CD4-positive, alpha-beta T cell treated with Interleukin-6 at 100 ng/mL for 8 hours (primary cell): ENCODE measurements around the gene TRMT11.
A peak's percentile ranks its signal among the peaks of the same experiment; 100 is the strongest.
"Not testable (repeated sequence)": the region's sequence is repeated elsewhere in the genome, so short reads cannot be mapped to it uniquely, and the experiment has no call there.

Experiments used
- DNase-seq: peaks from one replicate; pipeline ENCODE4 v3.0.0-alpha.2; 2020; ENCODE audit warnings: mixed read lengths, low spot score

Gene TRMT11

DNA sequence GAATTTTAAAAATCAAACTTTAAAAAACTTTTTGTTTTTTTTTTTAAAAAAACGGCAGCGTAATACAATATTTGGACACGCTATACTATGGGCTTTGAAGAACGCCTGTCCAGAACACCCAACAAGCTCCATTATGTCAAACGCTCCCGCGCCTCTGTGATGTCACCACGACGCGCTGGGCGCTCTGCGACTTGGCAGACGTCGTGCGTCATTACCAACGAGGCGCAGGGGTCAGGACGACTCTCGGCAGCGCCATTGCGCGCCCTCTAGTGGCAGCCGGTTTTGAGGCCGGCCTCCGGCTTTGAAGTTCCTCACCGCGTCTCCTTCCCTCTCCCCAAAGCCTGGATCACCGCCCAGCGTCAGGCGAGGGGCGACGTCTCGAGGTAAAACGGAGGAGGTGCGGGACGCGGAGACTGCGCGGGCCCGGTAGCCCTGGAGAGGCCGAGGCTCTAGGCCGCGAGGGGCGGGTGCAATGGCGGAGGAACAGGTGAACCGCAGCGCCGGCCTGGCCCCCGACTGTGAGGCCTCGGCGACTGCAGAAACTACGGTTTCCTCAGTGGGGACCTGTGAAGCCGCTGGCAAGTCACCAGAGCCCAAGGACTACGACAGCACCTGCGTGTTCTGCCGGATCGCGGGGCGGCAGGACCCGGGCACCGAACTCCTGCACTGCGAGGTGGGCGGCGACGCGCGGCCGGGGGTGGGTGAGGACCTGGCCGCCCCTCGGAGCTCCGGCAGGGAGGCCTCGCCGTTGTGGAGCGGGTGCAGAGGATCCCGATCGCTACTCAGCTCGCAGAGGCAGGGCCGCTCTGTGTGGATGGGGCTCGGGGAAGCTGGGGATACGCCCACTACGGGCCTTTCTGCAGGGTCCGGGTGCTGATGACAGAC is 29.6 kb upstream of the TRMT11 start, which contains the start of gene HINT3:
Gene HINT3 (plus strand): TSS at position 265 of the 885 bp plus-strand sequence. CDS start 208 bp downstream, at position 473.
- peak; percentile 95 for DNase-seq

DNA sequence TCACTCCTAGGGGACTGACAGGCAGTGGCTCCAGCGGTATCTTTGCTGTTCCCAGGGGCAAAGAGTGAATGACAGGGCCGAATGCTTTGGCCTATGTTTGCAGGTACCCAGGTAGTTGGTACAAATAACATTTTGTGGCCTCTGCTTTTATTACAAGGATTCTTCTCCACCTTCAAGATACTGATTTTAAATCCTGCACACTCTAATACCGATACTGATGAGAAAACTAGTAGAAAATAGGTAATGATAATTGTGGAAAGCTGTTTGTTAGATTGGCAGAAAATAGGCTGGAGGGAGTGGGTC is 29.0 kb upstream of the TRMT11 start:
- DNase-seq, result no peak

DNA sequence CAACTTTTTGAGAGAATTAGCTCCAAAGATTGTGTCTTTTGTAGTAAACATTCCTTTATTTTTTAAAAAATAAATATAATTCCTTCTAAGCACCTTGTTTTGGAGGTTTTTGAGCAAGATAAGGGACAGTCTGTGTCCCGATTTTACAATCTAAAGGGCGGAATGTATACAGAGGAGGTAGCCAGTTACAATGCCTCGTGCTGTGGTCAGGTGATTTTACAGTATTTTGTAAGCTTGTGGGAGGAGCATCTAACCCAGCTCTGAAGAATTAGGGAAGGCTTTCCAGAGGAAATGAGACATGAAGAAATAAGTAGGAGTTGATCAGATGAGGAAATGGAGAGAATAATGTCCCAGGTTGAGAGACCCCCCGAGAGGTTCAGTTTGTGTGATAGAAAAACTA is 28.5 kb upstream of the TRMT11 start:
- no peak for DNase-seq

GRCh38 chr6:125959041-125959440 is 27.3 kb upstream of the TRMT11 start:
- DNase-seq, result no peak

GRCh38 chr6:125961117-125961516 is 25.2 kb upstream of the TRMT11 start:
- no peak for DNase-seq

- no peak for DNase-seq
These were observed 23.3 kb upstream of the TRMT11 start for GRCh38 chr6:125962900-125963497.

- DNase-seq, result no peak
These were observed 22.5 kb upstream of the TRMT11 start for GRCh38 chr6:125963817-125964216.

- DNase-seq, result no peak
These were observed 19.8 kb upstream of the TRMT11 start for GRCh38 chr6:125966569-125966968.

GRCh38 chr6:125968493-125968892 is 17.8 kb upstream of the TRMT11 start:
- no peak for DNase-seq

GRCh38 chr6:125970760-125971159 is 15.6 kb upstream of the TRMT11 start:
- no peak for DNase-seq

DNA sequence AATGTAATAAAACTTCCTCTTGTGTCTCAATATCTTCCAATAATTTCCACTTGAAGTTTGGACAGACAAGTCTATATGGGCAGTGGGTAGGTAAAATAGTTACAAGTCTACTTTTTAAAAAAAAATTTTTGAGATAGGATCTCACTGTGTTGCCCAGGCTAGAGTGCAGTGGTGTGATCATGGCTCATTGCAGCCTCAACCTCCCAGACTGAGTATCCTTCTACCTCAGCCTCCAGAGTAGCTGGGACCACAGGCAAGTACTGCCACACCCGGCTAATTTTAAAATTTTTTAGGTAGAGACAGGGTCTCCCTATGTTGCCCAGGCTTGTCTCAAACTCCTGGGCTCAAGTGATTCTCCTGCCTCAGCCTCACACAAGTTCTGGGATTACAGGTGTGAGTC is 13.9 kb upstream of the TRMT11 start:
- DNase-seq, result not testable (repeated sequence)

GRCh38 chr6:125974214-125974866 is 12.0 kb upstream of the TRMT11 start:
- peak; percentile 24 for DNase-seq

GRCh38 chr6:125979101-125979500 is 7.2 kb upstream of the TRMT11 start:
- DNase-seq, result no peak

- DNase-seq, result no peak
These were observed 4.7 kb upstream of the TRMT11 start for GRCh38 chr6:125981571-125982185.

DNA sequence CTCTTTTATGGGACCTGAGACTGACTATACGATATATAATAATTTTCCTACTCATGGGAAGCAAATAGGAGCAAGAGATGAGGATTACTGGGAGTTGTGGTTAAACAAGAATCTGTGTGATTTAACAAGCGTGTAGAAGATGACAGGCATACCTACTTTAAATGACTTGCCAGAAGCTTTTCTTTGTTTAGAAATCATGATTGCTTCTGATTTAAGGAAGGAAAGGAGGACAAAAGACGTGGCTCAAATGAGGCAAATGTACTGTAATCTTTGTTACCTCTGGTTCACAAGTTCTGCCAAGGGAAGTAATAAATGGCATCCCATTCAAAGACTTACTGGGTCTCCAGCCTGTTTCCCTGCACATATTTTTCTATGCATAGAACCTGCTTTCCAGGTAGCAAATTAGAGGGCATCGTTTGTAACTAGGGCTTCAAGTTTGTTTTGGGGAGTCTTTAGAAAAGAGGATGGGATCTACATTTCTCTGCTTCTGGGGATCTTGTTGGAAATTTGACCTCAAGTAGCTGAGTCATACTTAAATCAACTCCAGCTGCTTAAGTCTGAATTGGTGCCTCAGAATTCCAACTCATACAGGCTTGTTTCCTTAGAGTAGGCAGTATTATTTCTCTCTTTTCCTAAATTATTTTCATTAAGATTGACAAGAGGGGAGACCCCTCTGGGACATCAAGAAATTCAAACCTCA is 2.9 kb upstream of the TRMT11 start:
- no peak for DNase-seq

- no peak for DNase-seq
These were observed 2.0 kb upstream of the TRMT11 start for GRCh38 chr6:125984311-125984710.

- DNase-seq, result no peak
These were observed 818 bp upstream of the TRMT11 start for GRCh38 chr6:125985522-125985921.

DNA sequence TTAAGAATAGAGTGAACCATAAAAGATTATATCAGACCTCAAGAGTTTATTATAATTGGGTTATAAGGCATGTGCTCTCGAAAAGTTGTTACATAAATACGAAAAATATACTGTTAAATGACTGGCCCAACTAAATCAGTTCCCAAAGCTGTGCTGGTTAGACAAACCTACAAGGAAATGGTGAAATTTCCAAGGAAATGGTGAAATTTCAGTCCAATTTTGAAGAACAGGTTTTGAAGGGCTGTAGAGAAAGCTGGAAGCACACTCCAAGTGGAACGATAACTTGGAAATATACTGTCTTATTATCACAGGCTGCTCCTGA is 400 bp upstream of the TRMT11 start:
- DNase-seq, result no peak

DNA sequence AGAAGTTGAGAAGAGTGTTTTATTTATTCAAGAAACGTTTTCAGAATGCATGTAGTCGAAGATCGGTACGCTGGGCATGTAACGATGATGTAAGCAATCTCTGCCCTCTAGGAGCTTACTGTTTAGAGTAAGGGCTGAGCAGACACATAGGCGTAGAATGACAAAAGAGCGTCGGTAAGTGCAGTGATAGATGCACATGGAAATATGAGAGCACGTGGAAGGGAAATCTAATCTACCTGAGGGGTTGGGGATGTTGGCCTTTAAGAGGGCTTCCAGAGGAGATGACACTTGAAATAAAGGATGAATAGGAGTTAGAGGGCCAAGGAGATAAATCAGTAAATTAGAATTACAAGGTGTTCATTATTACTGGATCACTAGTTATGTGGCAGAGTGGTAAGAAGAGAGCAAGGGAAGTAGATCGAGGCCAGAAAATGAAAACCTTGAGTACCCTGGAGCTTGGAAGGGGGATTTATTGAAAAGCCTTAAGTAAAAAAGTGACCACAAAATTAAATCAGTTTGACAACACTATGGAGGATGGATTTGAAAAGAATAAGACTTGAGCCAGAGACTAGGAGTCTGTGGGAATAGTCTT is 782 bp downstream of the TRMT11 start:
- DNase-seq, result peak; percentile 5

- no peak for DNase-seq
These were observed 1.9 kb downstream of the TRMT11 start for GRCh38 chr6:125988280-125988679.

DNA sequence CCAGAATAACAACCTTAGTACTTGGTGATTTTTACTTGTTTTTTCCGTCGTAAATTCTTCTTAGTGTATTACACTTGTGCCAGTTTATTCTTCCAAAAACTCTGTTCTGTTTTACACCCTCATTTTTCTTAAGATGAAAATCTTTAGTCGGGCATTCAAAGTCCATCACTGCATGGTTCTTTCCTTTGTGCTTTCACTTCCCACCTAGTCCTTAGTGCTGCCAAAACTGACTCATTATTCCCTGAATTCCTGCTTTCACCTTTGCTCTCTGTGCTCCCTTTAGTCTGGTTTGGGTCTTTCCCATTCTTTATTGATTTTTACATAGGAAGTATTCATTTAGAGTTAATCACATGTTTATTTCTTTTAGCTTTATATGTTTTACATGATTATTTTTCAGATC is 3.3 kb downstream of the TRMT11 start:
- no peak for DNase-seq

- DNase-seq, result no peak
These were observed 5.3 kb downstream of the TRMT11 start for GRCh38 chr6:125991653-125992052.
